Liver (tissue), 9 donors: Measurements from ENCODE around the gene HSD17B12. TPM values are rescaled to one million over a fixed set of nuclear protein-coding genes. Genes with fewer than 3 reads are reported as not detected.

Experiments
- DNase-seq: peaks from one replicate; pipeline ENCODE4 v3.0.0-alpha.2; 2017; ENCODE audit warnings: low spot score
- H3K27ac ChIP-seq, 2 donors: one replicate each; pipeline ENCODE4 v1.7.0; 2013; ENCODE audit warnings: inconsistent platforms in 2 of 2, low read length in 2 of 2, control low read depth in 1 of 2, low read depth in 1 of 2, mild to moderate bottlenecking in 1 of 2
- H3K27me3 ChIP-seq, 4 donors: one replicate each; pipeline versions ENCODE4 v1.6.1 to v1.7.0; 2013; ENCODE audit warnings: low read length in 3 of 4, inconsistent platforms in 1 of 4, mild to moderate bottlenecking in 1 of 4, moderate library complexity in 1 of 4; ENCODE audit not compliant: control insufficient read depth in 4 of 4, insufficient read depth in 4 of 4
- H3K36me3 ChIP-seq, 4 donors: one replicate each; pipeline versions ENCODE4 v1.6.1 to v1.7.0; 2013; ENCODE audit warnings: low read length in 3 of 4, mild to moderate bottlenecking in 3 of 4, low read depth in 1 of 4, moderate library complexity in 1 of 4; ENCODE audit not compliant: control insufficient read depth in 4 of 4, insufficient read depth in 3 of 4
- H3K4me1 ChIP-seq, 4 donors: one replicate each; pipeline versions ENCODE4 v1.6.1 to v1.7.0; 2013; ENCODE audit warnings: low read length in 3 of 4, mild to moderate bottlenecking in 3 of 4, moderate library complexity in 1 of 4; ENCODE audit not compliant: control insufficient read depth in 4 of 4, insufficient read depth in 4 of 4
- H3K4me3 ChIP-seq, 3 donors: one replicate each; pipeline versions ENCODE4 v1.6.1 to v1.7.0; 2013; ENCODE audit warnings: low read length in 3 of 3, control low read depth in 1 of 3, low read depth in 1 of 3, mild to moderate bottlenecking in 1 of 3
- H3K9ac ChIP-seq, 2 donors: one replicate each; pipeline ENCODE4 v1.7.0; 2013; ENCODE audit warnings: low read length in 2 of 2, mild to moderate bottlenecking in 2 of 2, moderate library complexity in 2 of 2, control low read depth in 1 of 2, low read depth in 1 of 2
- H3K9me3 ChIP-seq, 4 donors: one replicate each; pipeline versions ENCODE4 v1.6.1 to v1.7.0; 2013; ENCODE audit warnings: low read length in 3 of 4; ENCODE audit not compliant: control insufficient read depth in 4 of 4
- ATF3 ChIP-seq: IDR thresholded peaks from 2 replicates; pipeline ENCODE4 v1.6.1; 2016; ENCODE audit warnings: antibody characterized with exemption
- CTCF ChIP-seq: fragments of 150-350 bp; IDR thresholded peaks from 2 replicates; pipeline ENCODE4 v1.5.1; 2017; ENCODE audit warnings: improper control_type of control experiment, low read depth, low read length; ENCODE audit not compliant: missing input control
- EGR1 ChIP-seq, 2 donors: IDR thresholded peaks; 2 replicates each; pipeline ENCODE4 v1.6.1; 2016 to 2018; ENCODE audit warnings: antibody characterized with exemption in 2 of 2, low read depth in 2 of 2
- FOXA1 ChIP-seq: IDR thresholded peaks from 2 replicates; pipeline ENCODE4 v1.6.1; 2016; ENCODE audit warnings: antibody characterized with exemption
- FOXA2 ChIP-seq: IDR thresholded peaks from 2 replicates; pipeline ENCODE4 v1.6.1; 2016; ENCODE audit warnings: antibody characterized with exemption
- HNF4A ChIP-seq, 2 donors: conservative IDR thresholded peaks; 2 replicates each; pipeline ENCODE4 v1.6.1; 2016; ENCODE audit warnings: antibody characterized with exemption in 2 of 2, mild to moderate bottlenecking in 2 of 2
- HNF4G ChIP-seq: IDR thresholded peaks from 2 replicates; pipeline ENCODE4 v1.6.1; 2016; ENCODE audit warnings: antibody characterized with exemption
- JUND ChIP-seq, 2 donors: IDR thresholded peaks; 2 replicates each; pipeline ENCODE4 v1.6.1; 2016; ENCODE audit warnings: antibody characterized with exemption in 2 of 2
- MAX ChIP-seq: IDR thresholded peaks from 2 replicates; pipeline ENCODE4 v1.6.1; 2016; ENCODE audit warnings: antibody characterized with exemption
- NR2F2 ChIP-seq: IDR thresholded peaks from 2 replicates; pipeline ENCODE4 v1.6.1; 2016; ENCODE audit warnings: antibody characterized with exemption
- REST ChIP-seq: IDR thresholded peaks from 2 replicates; pipeline ENCODE4 v1.6.1; 2016; ENCODE audit warnings: antibody characterized with exemption, mild to moderate bottlenecking
- RXRA ChIP-seq, 2 donors: IDR thresholded peaks; 2 replicates each; pipeline ENCODE4 v1.6.1; 2017 to 2018; ENCODE audit warnings: antibody characterized with exemption in 2 of 2, mild to moderate bottlenecking in 1 of 2
- SP1 ChIP-seq: IDR thresholded peaks from 2 replicates; pipeline ENCODE4 v1.6.1; 2018; ENCODE audit warnings: antibody characterized with exemption, mild to moderate bottlenecking
- TAF1 ChIP-seq: conservative IDR thresholded peaks from 2 replicates; pipeline ENCODE4 v1.6.1; 2016; ENCODE audit warnings: antibody characterized with exemption, mild to moderate bottlenecking
- YY1 ChIP-seq: IDR thresholded peaks from 2 replicates; pipeline ENCODE4 v1.6.1; 2016; ENCODE audit warnings: antibody characterized with exemption, mild to moderate bottlenecking
- ZBTB33 ChIP-seq: IDR thresholded peaks from 2 replicates; pipeline ENCODE4 v1.6.1; 2016; ENCODE audit warnings: antibody characterized with exemption
- WGBS: extraction: QIAGEN DNeasy Blood & Tissue Kit; methylation state at CpG from one replicate; pipeline ENCODE4 v1.1.7; 2013; 5-methylcytosine and 5-hydroxymethylcytosine counted together
- polyA plus RNA-seq, 2 donors: library from polyadenylated mRNA; stranded (reverse) in 1 of 2; unstranded in 1 of 2; fragments of 200-250 nt in 1 of 2; fragments of >200 nt in 1 of 2; fragmentation: Nextera tagmentation in 1 of 2; extraction: Ambion mirVana in 1 of 2; gene quantifications; one replicate each; pipeline versions ENCODE4 v1.2.1 to v1.2.3, GENCODE V29; 2013 to 2015
- total RNA-seq, 2 donors: library from RNA; depleted of rRNA; stranded (reverse); fragments of >200 nt; gene quantifications; one replicate each; pipeline ENCODE4 v1.2.3, GENCODE V29; 2014
- donor health status: healthy.
- donor health status: healthy.
- donor health status: healthy.
- donor health status: healthy.
- donor health status: healthy.

Gene HSD17B12
- total and polyA plus RNA-seq, 4 donors = 50.3 to 126 (median 68.3) TPM

GRCh38 chr11:43687120-43687791 is 6.7 kb downstream of the HSD17B12 start:
- Histone ChIP-seq H3K27ac (no peak overlapping the region), H3K4me3 (no peak overlapping the region), H3K9ac (no peak overlapping the region), H3K27me3 (no peaks in the 10 kb centered on the region), H3K36me3 (no peaks in the 10 kb centered on the region), H3K4me1 (peaks cover 0 to 2% (median 0%) of the 10 kb centered on the region in 4 donors), H3K9me3 (no peaks in the 10 kb centered on the region)
- TF ChIP-seq NR2F2 (peak; percentile 87), TAF1 (no peak), SP1 (peak; percentile 23), YY1 (no peak), REST (no peak), FOXA1 (no peak), HNF4A (conservative IDR thresholded peaks at IDR 0.05) (no peak), ZBTB33 (no peak), EGR1 (IDR thresholded peaks at IDR 0.05; ENCODE audit: low read depth in 2 of 2) (no peak), RXRA (IDR thresholded peaks at IDR 0.05) (peak in 1 of 2 donors; percentile 12)
- DNase-seq = no peak
- 45% methylated on average over 3 of the region's 3 CpGs for WGBS

GRCh38 chr11:43688394-43688793 is 7.9 kb downstream of the HSD17B12 start:
- Histone ChIP-seq H3K27ac (no peak overlapping the region), H3K9me3 (no peaks in the 10 kb centered on the region), H3K36me3 (no peaks in the 10 kb centered on the region), H3K4me3 (no peak overlapping the region), H3K4me1 (peaks cover 0 to 2% (median 0%) of the 10 kb centered on the region in 4 donors), H3K27me3 (no peaks in the 10 kb centered on the region), H3K9ac (no peak overlapping the region)
- no peak for DNase-seq
- no peak for TF ChIP-seq YY1
- no peak for TF ChIP-seq RXRA (IDR thresholded peaks at IDR 0.05)
- no peak for TF ChIP-seq SP1
- TF ChIP-seq JUND (IDR thresholded peaks at IDR 0.05) = no peak
- no peak for TF ChIP-seq MAX
- TF ChIP-seq FOXA2 = no peak
- TF ChIP-seq HNF4A (conservative IDR thresholded peaks at IDR 0.05) = no peak
- no peak for TF ChIP-seq HNF4G
- TF ChIP-seq ATF3 = no peak
- TF ChIP-seq CTCF = no peak
- WGBS = 73% methylated on average over 4 of the region's 4 CpGs
